ENCODE data around the gene PACRG. TPM values are rescaled to one million over a fixed set of nuclear protein-coding genes. Genes with fewer than 3 reads are reported as not detected.

The PACRG gene
- polyA plus RNA-seq, 1 of the 3 experiments (the other 2 are of a cell fraction), result 0.56 TPM

DNA sequence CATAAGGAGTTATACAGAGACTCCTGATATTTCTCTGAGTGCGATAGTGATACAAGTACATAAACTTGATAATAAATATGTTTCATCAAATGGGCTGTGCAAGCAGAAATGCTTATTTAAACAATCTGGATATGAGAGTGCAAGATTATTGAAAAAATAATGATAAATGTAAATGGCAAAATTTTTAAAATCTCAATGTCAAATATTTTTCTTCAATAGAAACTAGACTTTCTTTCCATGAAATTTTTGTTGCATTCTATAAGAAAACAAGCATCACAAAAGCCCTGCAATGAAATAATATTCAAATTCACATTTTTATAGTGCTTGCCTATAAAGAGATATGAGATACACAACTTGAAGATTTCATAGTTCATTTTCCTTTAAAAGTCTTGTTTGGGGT, 2.7 kb downstream of the PACRG start:
- Histone ChIP-seq H3K9me2 (no peaks in the 10 kb centered on the region), H2AFZ (ENCODE audit: low read depth) (no peak overlapping the region), H3K4me1 (ENCODE audit: control insufficient read depth in 1 of 2, insufficient read depth in 2 of 2, low read depth in 1 of 2, low read length in 1 of 2) (peaks cover 4 to 6% of the 10 kb centered on the region in 2 experiments; a peak in 3 of 4 replicates), H3K9ac (no peak overlapping the region), H3K79me2 (ENCODE audit: insufficient read depth) (no peaks in the 10 kb centered on the region), H4K20me1 (ENCODE audit: insufficient read depth) (no peaks in the 10 kb centered on the region), H3K4me2 (no peak overlapping the region), H3K9me3 (no peaks in the 10 kb centered on the region; the same call in 1 of the 2 replicates), H3K36me3 (replicated peaks in 1 of 2; ENCODE audit: control insufficient read depth in 1 of 2, insufficient read depth in 2 of 2, low read length in 1 of 2) (no peaks in the 10 kb centered on the region), H3K27me3 (ENCODE audit: insufficient read depth) (no peaks in the 10 kb centered on the region), H3F3A (replicated peaks; ENCODE audit: insufficient read depth) (no peaks in the 10 kb centered on the region), H3K4me3 (ENCODE audit: low read depth in 2 of 2, low read length in 1 of 2) (no peak overlapping the region), H3K27ac (ENCODE audit: low read depth in 2 of 2, low read length in 1 of 2) (no peak overlapping the region)
- TF ChIP-seq POLR2AphosphoS5 (IDR thresholded peaks at IDR 0.05; ENCODE audit: low read depth, low read length) (no peak), RFX5 (IDR thresholded peaks at IDR 0.05; ENCODE audit: low read length) (no peak), EP300 (IDR thresholded peaks at IDR 0.05; ENCODE audit: borderline replicate concordance in 1 of 2, low read depth in 1 of 2, low read length in 1 of 2) (no peak), RAD21 (IDR thresholded peaks at IDR 0.05; ENCODE audit: low read length) (no peak), TAF1 (IDR thresholded peaks at IDR 0.05; ENCODE audit: borderline replicate concordance, low read depth, low read length) (no peak), GABPA (IDR thresholded peaks at IDR 0.05; ENCODE audit: low read depth) (no peak), FOXM1 (IDR thresholded peaks at IDR 0.05; ENCODE audit: low read depth) (no peak)
- WGBS (ENCODE audit: low lambda C conversion rate), result 88% methylated on average over 1 of the region's 1 CpG
- CTCF ChIA-PET, result interaction anchor here (0.7 kb wide), 1 partner anchor 24 kb away, joined by 3 read pairs; no protein-coding TSS in a partner anchor
- no peak for DNase-seq
- POLR2A ChIA-PET, result no interaction called here

DNA sequence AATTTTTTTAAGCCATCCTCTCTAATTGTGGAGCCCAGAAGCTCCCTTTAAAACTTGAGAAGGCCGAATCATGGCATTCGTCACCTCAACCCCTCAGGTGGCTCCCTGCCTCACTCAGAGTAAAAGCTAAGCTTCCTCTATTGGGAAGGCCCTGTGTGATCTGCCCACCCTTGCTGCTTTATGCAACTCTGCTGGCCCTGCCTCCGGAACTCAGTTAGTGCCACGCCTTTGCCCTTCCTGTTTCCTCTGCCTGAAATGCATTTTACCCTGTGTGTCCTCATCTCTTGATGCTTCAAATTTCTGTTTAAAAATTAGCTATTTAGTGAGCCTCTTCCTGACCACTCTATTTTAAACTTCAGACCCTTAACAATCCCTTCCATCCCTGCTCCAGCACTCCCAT, 5.7 kb downstream of the PACRG start:
- no peak overlapping the region for H3K4me2 ChIP-seq
- H3K9me2 ChIP-seq, result no peaks in the 10 kb centered on the region
- no peak overlapping the region for H3K27ac ChIP-seq (ENCODE audit: low read depth in 2 of 2, low read length in 1 of 2)
- DNase-seq, result no peak
- ChIA-PET POLR2A (interaction anchor here (0.6 kb wide), 1 partner anchor 14 kb away, joined by 3 read pairs; no protein-coding TSS in a partner anchor), CTCF (interaction anchor here (0.8 kb wide), 1 partner anchor 115 kb away, joined by 3 read pairs; no protein-coding TSS in a partner anchor)
- H3K4me1 ChIP-seq (ENCODE audit: control insufficient read depth in 1 of 2, insufficient read depth in 2 of 2, low read depth in 1 of 2, low read length in 1 of 2), result no peaks in the 10 kb centered on the region; a peak in 1 of 4 replicates
- no peaks in the 10 kb centered on the region for H3F3A ChIP-seq (replicated peaks; ENCODE audit: insufficient read depth)
- H3K36me3 ChIP-seq (replicated peaks in 1 of 2; ENCODE audit: control insufficient read depth in 1 of 2, insufficient read depth in 2 of 2, low read length in 1 of 2), result no peaks in the 10 kb centered on the region
- H3K27me3 ChIP-seq (ENCODE audit: insufficient read depth), result no peaks in the 10 kb centered on the region
- H3K79me2 ChIP-seq (ENCODE audit: insufficient read depth), result no peaks in the 10 kb centered on the region
- no peak overlapping the region for H3K4me3 ChIP-seq (ENCODE audit: low read depth in 2 of 2, low read length in 1 of 2)
- no peak overlapping the region for H2AFZ ChIP-seq (ENCODE audit: low read depth)
- no peak overlapping the region for H3K9ac ChIP-seq
- H4K20me1 ChIP-seq (ENCODE audit: insufficient read depth), result no peaks in the 10 kb centered on the region
- TF ChIP-seq CHD2 (IDR thresholded peaks at IDR 0.05; ENCODE audit: low read length, partially characterized antibody) (no peak), EZH2phosphoT487 (IDR thresholded peaks at IDR 0.05; ENCODE audit: borderline replicate concordance, low read depth) (no peak), GATA2 (CRISPR knock-in tag; IDR thresholded peaks at IDR 0.05) (no peak), TCF12 (IDR thresholded peaks at IDR 0.05) (no peak), FOSL2 (IDR thresholded peaks at IDR 0.05; ENCODE audit: borderline replicate concordance, low read depth) (no peak), JUND (IDR thresholded peaks at IDR 0.05) (no peak), FOXJ3 (CRISPR knock-in tag; IDR thresholded peaks at IDR 0.05) (no peak), RCOR1 (IDR thresholded peaks at IDR 0.05; ENCODE audit: low read length) (no peak)
- TF ChIP-seq, protein P1, sequence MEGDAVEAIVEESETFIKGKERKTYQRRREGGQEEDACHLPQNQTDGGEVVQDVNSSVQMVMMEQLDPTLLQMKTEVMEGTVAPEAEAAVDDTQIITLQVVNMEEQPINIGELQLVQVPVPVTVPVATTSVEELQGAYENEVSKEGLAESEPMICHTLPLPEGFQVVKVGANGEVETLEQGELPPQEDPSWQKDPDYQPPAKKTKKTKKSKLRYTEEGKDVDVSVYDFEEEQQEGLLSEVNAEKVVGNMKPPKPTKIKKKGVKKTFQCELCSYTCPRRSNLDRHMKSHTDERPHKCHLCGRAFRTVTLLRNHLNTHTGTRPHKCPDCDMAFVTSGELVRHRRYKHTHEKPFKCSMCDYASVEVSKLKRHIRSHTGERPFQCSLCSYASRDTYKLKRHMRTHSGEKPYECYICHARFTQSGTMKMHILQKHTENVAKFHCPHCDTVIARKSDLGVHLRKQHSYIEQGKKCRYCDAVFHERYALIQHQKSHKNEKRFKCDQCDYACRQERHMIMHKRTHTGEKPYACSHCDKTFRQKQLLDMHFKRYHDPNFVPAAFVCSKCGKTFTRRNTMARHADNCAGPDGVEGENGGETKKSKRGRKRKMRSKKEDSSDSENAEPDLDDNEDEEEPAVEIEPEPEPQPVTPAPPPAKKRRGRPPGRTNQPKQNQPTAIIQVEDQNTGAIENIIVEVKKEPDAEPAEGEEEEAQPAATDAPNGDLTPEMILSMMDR (IDR thresholded peaks at IDR 0.05), result no peak
- TF ChIP-seq, protein P2, sequence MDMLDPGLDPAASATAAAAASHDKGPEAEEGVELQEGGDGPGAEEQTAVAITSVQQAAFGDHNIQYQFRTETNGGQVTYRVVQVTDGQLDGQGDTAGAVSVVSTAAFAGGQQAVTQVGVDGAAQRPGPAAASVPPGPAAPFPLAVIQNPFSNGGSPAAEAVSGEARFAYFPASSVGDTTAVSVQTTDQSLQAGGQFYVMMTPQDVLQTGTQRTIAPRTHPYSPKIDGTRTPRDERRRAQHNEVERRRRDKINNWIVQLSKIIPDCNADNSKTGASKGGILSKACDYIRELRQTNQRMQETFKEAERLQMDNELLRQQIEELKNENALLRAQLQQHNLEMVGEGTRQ (IDR thresholded peaks at IDR 0.05; ENCODE audit: borderline replicate concordance, low read depth, low read length), result no peak
- TF ChIP-seq, protein P3, sequence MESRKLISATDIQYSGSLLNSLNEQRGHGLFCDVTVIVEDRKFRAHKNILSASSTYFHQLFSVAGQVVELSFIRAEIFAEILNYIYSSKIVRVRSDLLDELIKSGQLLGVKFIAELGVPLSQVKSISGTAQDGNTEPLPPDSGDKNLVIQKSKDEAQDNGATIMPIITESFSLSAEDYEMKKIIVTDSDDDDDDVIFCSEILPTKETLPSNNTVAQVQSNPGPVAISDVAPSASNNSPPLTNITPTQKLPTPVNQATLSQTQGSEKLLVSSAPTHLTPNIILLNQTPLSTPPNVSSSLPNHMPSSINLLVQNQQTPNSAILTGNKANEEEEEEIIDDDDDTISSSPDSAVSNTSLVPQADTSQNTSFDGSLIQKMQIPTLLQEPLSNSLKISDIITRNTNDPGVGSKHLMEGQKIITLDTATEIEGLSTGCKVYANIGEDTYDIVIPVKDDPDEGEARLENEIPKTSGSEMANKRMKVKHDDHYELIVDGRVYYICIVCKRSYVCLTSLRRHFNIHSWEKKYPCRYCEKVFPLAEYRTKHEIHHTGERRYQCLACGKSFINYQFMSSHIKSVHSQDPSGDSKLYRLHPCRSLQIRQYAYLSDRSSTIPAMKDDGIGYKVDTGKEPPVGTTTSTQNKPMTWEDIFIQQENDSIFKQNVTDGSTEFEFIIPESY (IDR thresholded peaks at IDR 0.05; ENCODE audit: borderline replicate concordance, low read depth), result no peak
- TF ChIP-seq, protein P4, sequence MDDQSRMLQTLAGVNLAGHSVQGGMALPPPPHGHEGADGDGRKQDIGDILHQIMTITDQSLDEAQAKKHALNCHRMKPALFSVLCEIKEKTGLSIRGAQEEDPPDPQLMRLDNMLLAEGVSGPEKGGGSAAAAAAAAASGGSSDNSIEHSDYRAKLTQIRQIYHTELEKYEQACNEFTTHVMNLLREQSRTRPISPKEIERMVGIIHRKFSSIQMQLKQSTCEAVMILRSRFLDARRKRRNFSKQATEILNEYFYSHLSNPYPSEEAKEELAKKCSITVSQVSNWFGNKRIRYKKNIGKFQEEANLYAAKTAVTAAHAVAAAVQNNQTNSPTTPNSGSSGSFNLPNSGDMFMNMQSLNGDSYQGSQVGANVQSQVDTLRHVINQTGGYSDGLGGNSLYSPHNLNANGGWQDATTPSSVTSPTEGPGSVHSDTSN (IDR thresholded peaks at IDR 0.05), result no peak
- TF ChIP-seq, protein P5, sequence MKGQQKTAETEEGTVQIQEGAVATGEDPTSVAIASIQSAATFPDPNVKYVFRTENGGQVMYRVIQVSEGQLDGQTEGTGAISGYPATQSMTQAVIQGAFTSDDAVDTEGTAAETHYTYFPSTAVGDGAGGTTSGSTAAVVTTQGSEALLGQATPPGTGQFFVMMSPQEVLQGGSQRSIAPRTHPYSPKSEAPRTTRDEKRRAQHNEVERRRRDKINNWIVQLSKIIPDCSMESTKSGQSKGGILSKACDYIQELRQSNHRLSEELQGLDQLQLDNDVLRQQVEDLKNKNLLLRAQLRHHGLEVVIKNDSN (IDR thresholded peaks at IDR 0.05; ENCODE audit: borderline replicate concordance, low read depth), result no peak
- TF ChIP-seq, protein P6, sequence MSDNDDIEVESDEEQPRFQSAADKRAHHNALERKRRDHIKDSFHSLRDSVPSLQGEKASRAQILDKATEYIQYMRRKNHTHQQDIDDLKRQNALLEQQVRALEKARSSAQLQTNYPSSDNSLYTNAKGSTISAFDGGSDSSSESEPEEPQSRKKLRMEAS (IDR thresholded peaks at IDR 0.05; ENCODE audit: low read depth), result no peak
- WGBS (ENCODE audit: low lambda C conversion rate), result 59% methylated on average over 4 of the region's 4 CpGs
- no peaks in the 10 kb centered on the region; the same call in 1 of the 2 replicates for H3K9me3 ChIP-seq
